Astrocyte of the cerebellum (primary cell): Measurements from ENCODE around the gene RIC8A.

ENCODE experiments used
- DNase-seq: peaks from one replicate; pipeline ENCODE4 v3.0.0-alpha.2; 2011; ENCODE audit warnings: low read depth
- H3K4me3 ChIP-seq: 2 replicates; pipeline ENCODE4 v1.5.1; 2011; ENCODE audit warnings: mild to moderate bottlenecking, low read depth, low read length, moderate library complexity
- in situ Hi-C: cut with HindIII; loops from 2 replicates; pipeline ENCODE4 v1.10.0; 2017; ENCODE audit warnings: low sequenced_read_pairs
- TF ChIP-seq, protein P1 (sequence below): IDR thresholded peaks from 2 replicates; pipeline ENCODE4 v1.5.1; 2012; ENCODE audit warnings: low read length, low read depth, moderate library complexity, mild to moderate bottlenecking; ENCODE audit errors: missing control alignments

The RIC8A gene

GRCh38 chr11:255816-256215 is 48.3 kb downstream of the RIC8A start:
- in situ Hi-C loops: no loop called here
- TF ChIP-seq, protein P1, sequence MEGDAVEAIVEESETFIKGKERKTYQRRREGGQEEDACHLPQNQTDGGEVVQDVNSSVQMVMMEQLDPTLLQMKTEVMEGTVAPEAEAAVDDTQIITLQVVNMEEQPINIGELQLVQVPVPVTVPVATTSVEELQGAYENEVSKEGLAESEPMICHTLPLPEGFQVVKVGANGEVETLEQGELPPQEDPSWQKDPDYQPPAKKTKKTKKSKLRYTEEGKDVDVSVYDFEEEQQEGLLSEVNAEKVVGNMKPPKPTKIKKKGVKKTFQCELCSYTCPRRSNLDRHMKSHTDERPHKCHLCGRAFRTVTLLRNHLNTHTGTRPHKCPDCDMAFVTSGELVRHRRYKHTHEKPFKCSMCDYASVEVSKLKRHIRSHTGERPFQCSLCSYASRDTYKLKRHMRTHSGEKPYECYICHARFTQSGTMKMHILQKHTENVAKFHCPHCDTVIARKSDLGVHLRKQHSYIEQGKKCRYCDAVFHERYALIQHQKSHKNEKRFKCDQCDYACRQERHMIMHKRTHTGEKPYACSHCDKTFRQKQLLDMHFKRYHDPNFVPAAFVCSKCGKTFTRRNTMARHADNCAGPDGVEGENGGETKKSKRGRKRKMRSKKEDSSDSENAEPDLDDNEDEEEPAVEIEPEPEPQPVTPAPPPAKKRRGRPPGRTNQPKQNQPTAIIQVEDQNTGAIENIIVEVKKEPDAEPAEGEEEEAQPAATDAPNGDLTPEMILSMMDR: no peak
- no peak for DNase-seq
- no peak overlapping the region for H3K4me3 ChIP-seq

DNA sequence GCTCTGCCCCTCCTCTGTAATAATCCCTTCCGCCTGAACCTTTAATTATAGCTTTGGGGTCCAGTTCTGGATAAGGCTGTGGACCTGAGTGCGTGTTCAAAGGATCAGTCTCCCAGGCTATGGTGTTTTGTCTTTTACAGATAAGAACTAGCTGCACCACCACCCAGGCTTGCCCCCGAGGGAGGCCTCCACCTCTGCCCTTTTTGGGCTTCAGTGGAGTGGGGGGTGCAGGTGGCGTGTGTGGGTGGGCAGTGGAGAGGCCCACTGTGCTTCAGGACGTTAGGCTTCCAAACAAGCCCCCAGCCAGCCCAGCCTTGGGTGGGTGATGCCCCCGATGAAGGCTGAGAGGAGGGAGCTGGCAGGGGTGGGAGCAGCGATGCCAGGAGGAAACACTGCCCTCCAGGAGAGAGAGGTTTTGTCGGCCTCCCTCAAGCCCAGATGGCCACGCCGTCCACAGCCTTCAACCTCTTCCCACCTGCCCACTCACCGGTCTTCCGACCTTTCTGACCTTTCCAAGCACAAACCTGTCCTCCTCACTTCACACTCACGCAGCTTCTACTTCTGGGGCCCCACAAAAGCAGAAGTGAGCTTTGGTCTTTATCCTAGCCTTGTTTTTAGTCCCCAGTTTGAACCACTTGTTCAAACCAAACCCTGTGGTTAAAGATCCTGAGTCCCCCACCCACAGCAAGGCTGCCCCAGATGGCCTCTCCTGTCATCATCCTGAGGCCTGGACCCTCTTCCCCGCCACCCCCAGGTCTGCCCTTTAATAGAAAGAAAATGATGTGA is 49.6 kb downstream of the RIC8A start:
- in situ Hi-C loops: no loop called here
- H3K4me3 ChIP-seq: no peak overlapping the region
- DNase-seq: no peak
- TF ChIP-seq, protein P1: no peak

DNA sequence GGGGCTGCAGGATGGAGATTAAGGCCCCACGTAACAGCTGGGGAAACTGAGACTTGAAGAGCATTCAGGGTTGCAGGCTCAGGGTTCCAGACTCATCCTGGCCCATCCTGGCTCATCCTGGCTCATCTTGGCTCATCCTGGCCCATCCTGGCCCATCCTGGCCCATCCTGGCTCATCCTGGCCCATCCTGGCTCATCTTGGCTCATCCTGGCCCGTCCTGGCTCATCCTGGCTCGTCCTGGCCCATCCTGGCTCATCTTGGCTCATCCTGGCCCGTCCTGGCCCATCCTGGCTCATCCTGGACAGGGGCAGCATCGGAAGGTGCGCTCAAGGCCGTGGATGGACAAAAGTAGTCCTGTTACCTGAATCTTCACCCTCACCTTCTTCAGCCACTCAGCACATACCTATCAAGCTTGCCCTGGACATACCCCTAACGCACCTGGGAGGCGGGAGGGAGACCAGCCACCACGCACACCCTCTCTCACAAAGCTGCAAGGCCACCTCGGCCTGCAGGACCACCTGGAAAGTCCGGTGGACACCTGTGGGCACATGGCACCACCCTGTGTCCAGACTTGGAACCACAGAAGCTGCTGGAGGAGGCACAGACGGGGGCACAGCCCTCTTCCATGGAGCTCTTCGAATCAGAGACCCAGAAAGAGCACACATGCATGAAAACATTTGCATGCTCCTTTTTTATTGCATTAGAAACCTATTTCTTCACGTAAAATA is 50.4 kb downstream of the RIC8A start:
- TF ChIP-seq, protein P1: no peak
- no peak for DNase-seq
- in situ Hi-C loops: no loop called here

DNA sequence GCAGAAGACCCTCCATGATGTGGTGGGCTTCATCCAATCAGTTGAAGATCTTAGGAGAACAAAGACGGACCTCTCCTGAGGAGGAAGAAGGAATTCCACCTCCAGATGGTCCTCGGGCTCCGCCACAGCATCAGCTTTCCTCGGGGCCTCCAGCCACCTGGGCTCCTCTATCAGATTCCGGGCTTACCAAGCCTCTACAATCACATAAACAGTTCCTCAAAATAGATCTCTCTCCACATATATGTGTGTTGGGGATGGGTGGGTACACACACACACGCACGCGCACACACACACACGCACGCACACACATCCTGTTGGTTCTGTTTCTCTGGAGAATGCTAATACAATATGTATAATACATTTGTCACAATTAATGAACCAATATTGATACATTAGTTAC is 51.9 kb downstream of the RIC8A start:
- DNase-seq: no peak
- no peak overlapping the region for H3K4me3 ChIP-seq
- TF ChIP-seq, protein P1: no peak
- in situ Hi-C loops: no loop called here

More for the DNA sequence above, 50.4 kb downstream of the RIC8A start:
- H3K4me3 ChIP-seq: no peak overlapping the region

GRCh38 chr11:261624-262023 is 54.1 kb downstream of the RIC8A start:
- no peak overlapping the region for H3K4me3 ChIP-seq
- in situ Hi-C loops: no loop called here
- TF ChIP-seq, protein P1: no peak
- DNase-seq: no peak
